T-cell (primary cell): ENCODE measurements around the gene RNASEH2A. TPM values are rescaled to one million over a fixed set of nuclear protein-coding genes. Genes with fewer than 3 reads are reported as not detected.

Source experiments
- ATAC-seq, 4 experiments: fragments of 200-7000 bp in 3 of 4; fragments of 150-1000 bp in 1 of 4; cut with Tn5 transposase; replicated peaks in 1 of 4; 1 replicate in 3 of 4; 2 replicates in 1 of 4; pipeline ENCODE4 v1.10.0; 2021; ENCODE audit warnings: moderate library complexity in 3 of 4, mild to moderate bottlenecking in 2 of 4, moderate number of reproducible peaks in 1 of 4
- CTCF ChIA-PET, 2 donors: fragments of 300-600 bp; sonication (Branson Sonifier 250); formaldehyde crosslinking; loops; one replicate each; lab custom pipeline; 2022; ENCODE audit warnings: antibody characterized with exemption in 2 of 2; lab: Charles Lee
- POLR2A ChIA-PET, 2 donors: fragments of 300-600 bp; sonication (Branson Sonifier 250); formaldehyde crosslinking; loops; one replicate each; lab custom pipeline; 2022; ENCODE audit warnings: antibody characterized with exemption in 2 of 2; lab: Charles Lee
- DNase-seq, 35 experiments: peaks; one replicate each; pipeline versions ENCODE4 v3.0.0 to v3.0.0-alpha.2; 2013 to 2023
- H3K27ac ChIP-seq: one replicate; pipeline ENCODE4 v1.5.1; 2013; ENCODE audit warnings: low read length
- H3K27me3 ChIP-seq, 2 experiments: replicated peaks in 1 of 2; 1 replicate in 1 of 2; 2 replicates in 1 of 2; pipeline versions ENCODE4 v1.6.1 to v1.7.0; 2013; ENCODE audit warnings: low read length in 1 of 2, mixed read lengths in 1 of 2; ENCODE audit not compliant: control insufficient read depth in 2 of 2, insufficient read depth in 2 of 2; ENCODE audit errors: extremely low read depth in 1 of 2
- H3K36me3 ChIP-seq, 2 donors: 1 replicate in 1 of 2; 2 replicates in 1 of 2; pipeline versions ENCODE4 v1.6.1 to v1.7.0; 2013; ENCODE audit warnings: low read length in 1 of 2; ENCODE audit not compliant: control insufficient read depth in 2 of 2, insufficient read depth in 1 of 2; ENCODE audit errors: extremely low read depth in 1 of 2
- H3K4me1 ChIP-seq, 2 experiments: 1 replicate in 1 of 2; 2 replicates in 1 of 2; pipeline versions ENCODE4 v1.6.1 to v1.7.0; 2013; ENCODE audit warnings: low read length in 2 of 2, mixed read lengths in 1 of 2; ENCODE audit not compliant: insufficient read depth in 2 of 2, control insufficient read depth in 1 of 2; ENCODE audit errors: extremely low read depth in 1 of 2
- H3K4me3 ChIP-seq, 2 donors: 1 replicate in 1 of 2; 2 replicates in 1 of 2; pipeline versions ENCODE4 v1.5.1 to v1.7.0; 2013; ENCODE audit warnings: mild to moderate bottlenecking in 2 of 2, low read length in 1 of 2, moderate library complexity in 1 of 2; ENCODE audit not compliant: control insufficient read depth in 1 of 2; ENCODE audit errors: extremely low read depth in 1 of 2
- H3K9me3 ChIP-seq: 2 replicates; pipeline ENCODE4 v1.7.0; 2013
- H3K27ac Mint-ChIP-seq, 2 donors: one replicate each; pipeline ENCODE4 v1.8.0; 2020 to 2021; ENCODE audit warnings: mild to moderate bottlenecking in 2 of 2, mixed read lengths in 2 of 2
- H3K27me3 Mint-ChIP-seq, 2 donors: one replicate each; pipeline ENCODE4 v1.8.0; 2021 to 2022; ENCODE audit warnings: mixed read lengths in 2 of 2
- H3K36me3 Mint-ChIP-seq: one replicate; pipeline ENCODE4 v1.8.0; 2021; ENCODE audit warnings: mixed read lengths
- H3K4me1 Mint-ChIP-seq, 3 donors: one replicate each; pipeline ENCODE4 v1.8.0; 2020 to 2022; ENCODE audit warnings: mixed read lengths in 3 of 3, mild to moderate bottlenecking in 1 of 3
- H3K4me3 Mint-ChIP-seq, 3 donors: one replicate each; pipeline ENCODE4 v1.8.0; 2020 to 2022; ENCODE audit warnings: mild to moderate bottlenecking in 3 of 3, mixed read lengths in 3 of 3, moderate library complexity in 3 of 3
- H3K9me3 Mint-ChIP-seq, 3 donors: one replicate each; pipeline ENCODE4 v1.8.0; 2020 to 2022; ENCODE audit warnings: mixed read lengths in 3 of 3
- WGBS: methylation state at CpG from one replicate; pipeline ENCODE4 v1.1.5; 2013; ENCODE audit warnings: missing lambda C conversion rate; ENCODE audit not compliant: insufficient coverage; 5-methylcytosine and 5-hydroxymethylcytosine counted together
- total RNA-seq, 35 experiments: library from RNA in 6 of 35; stranded (reverse) in 6 of 35; fragments of 120-200 nt in 1 of 35; gene quantifications; one replicate each; pipeline versions ENCODE4 v1.2.1 to v1.2.4 and lab custom pipeline; 2013 to 2026

Gene RNASEH2A
- total RNA-seq, 5 donors from 2014 or later (not counting 1 experiment from before 2014, with no cell fraction given) = 4.7 to 18.0 (median 15.0) TPM

GRCh38 chr19:12779162-12779993 lies 27.0 kb upstream of the RNASEH2A start:
- Mint-ChIP-seq H3K27me3 (no peaks in the 10 kb centered on the region), H3K4me1 (peaks cover 41 to 46% (median 43%) of the 10 kb centered on the region in 3 donors), H3K4me3 (peak overlapping the region; percentile 25 to 83 (median 55)), H3K36me3 (no peaks in the 10 kb centered on the region), H3K27ac (peak overlapping the region; percentile 88), H3K9me3 (no peaks in the 10 kb centered on the region)
- H3K36me3 ChIP-seq = no peaks in the 10 kb centered on the region
- CTCF ChIA-PET = interaction anchor here (1.0 to 3.2 kb wide), 5 partner anchors 15 to 19 kb away, joined by 3 to 32 read pairs (median 4); no protein-coding TSS in a partner anchor
- no peak overlapping the region for H3K4me3 ChIP-seq
- no peaks in the 10 kb centered on the region for H3K27me3 ChIP-seq
- no peaks in the 10 kb centered on the region for H3K9me3 ChIP-seq
- DNase-seq (no peak), ATAC-seq (no peak)
- POLR2A ChIA-PET = no interaction called here
- H3K4me1 ChIP-seq = peaks cover 25 to 81% of the 10 kb centered on the region in 2 experiments
- peak overlapping the region; percentile 89 for H3K27ac ChIP-seq
- 84% methylated on average over 14 of the region's 15 CpGs for WGBS

- ChIA-PET CTCF (interaction anchor here in 1 of 2 donors (0.7 to 2.1 kb wide), 3 partner anchors 10 to 73 kb away, joined by 3 to 20 read pairs (median 10); partner anchors contain the start of gene JUNB), POLR2A (interaction anchor here (0.8 to 2.7 kb wide), 4 partner anchors 9 to 338 kb away, joined by 3 to 45 read pairs (median 6); partner anchors contain the start of gene JUNB (in 2 of the 2))
- Histone ChIP-seq H3K9me3 (no peaks in the 10 kb centered on the region), H3K27me3 (no peaks in the 10 kb centered on the region), H3K4me3 (peak overlapping the region; percentile 48 to 66), H3K36me3 (no peaks in the 10 kb centered on the region), H3K4me1 (peaks cover 46 to 86% of the 10 kb centered on the region in 2 experiments), H3K27ac (peak overlapping the region; percentile 100)
- DNase-seq (peak in 7 of 35 experiments; percentile 93 to 97 (median 95)), ATAC-seq (peak in 2 of 4 experiments; percentile 44 to 79)
- Mint-ChIP-seq H3K4me1 (peaks cover 33 to 46% (median 43%) of the 10 kb centered on the region in 3 donors), H3K9me3 (no peaks in the 10 kb centered on the region), H3K27me3 (no peaks in the 10 kb centered on the region), H3K27ac (peak overlapping the region; percentile 100), H3K4me3 (peak overlapping the region; percentile 85 to 95 (median 89)), H3K36me3 (no peaks in the 10 kb centered on the region)
- 0% methylated on average over 11 of the region's 12 CpGs for WGBS
These were observed 24.3 kb upstream of the RNASEH2A start for GRCh38 chr19:12782174-12782423.

GRCh38 chr19:12782424-12783290 lies 23.7 kb upstream of the RNASEH2A start:
- no peaks in the 10 kb centered on the region for H3K27me3 ChIP-seq
- Mint-ChIP-seq H3K9me3 (no peaks in the 10 kb centered on the region), H3K36me3 (no peaks in the 10 kb centered on the region), H3K27ac (peak overlapping the region; percentile 100), H3K4me3 (peak overlapping the region; percentile 85 to 95 (median 89)), H3K4me1 (peaks cover 30 to 41% (median 37%) of the 10 kb centered on the region in 3 donors), H3K27me3 (no peaks in the 10 kb centered on the region)
- peak overlapping the region; percentile 62 to 66 for H3K4me3 ChIP-seq
- ChIA-PET CTCF (interaction anchor here (0.7 to 2.1 kb wide), 4 partner anchors 9 to 72 kb away, joined by 3 to 20 read pairs (median 7); partner anchors contain the start of genes GET3 (in 1 of the 2) and JUNB (in 1 of the 2)), POLR2A (interaction anchor here (0.6 to 2.7 kb wide), 6 partner anchors 9 to 1766 kb away, joined by 3 to 45 read pairs (median 4); partner anchors contain the start of gene JUNB (in 2 of the 2))
- under 1% methylated on average over 63 of the region's 88 CpGs for WGBS
- no peaks in the 10 kb centered on the region for H3K9me3 ChIP-seq
- DNase-seq (peak in 32 of 35 experiments; percentile 85 to 99 (median 96)), ATAC-seq (peak in 3 of 4 experiments; percentile 72 to 77 (median 77))
- H3K27ac ChIP-seq = peak overlapping the region; percentile 100
- H3K36me3 ChIP-seq = no peaks in the 10 kb centered on the region
- H3K4me1 ChIP-seq = peaks cover 43 to 82% of the 10 kb centered on the region in 2 experiments

- peak in 8 of 35 experiments; percentile 22 to 53 (median 37) for DNase-seq
- peak overlapping the region in 1 of 2 donors; percentile 23 for H3K4me3 ChIP-seq
- Mint-ChIP-seq H3K4me1 (peaks cover 28 to 40% (median 30%) of the 10 kb centered on the region in 3 donors), H3K27me3 (no peaks in the 10 kb centered on the region), H3K36me3 (no peaks in the 10 kb centered on the region), H3K27ac (peak overlapping the region in 1 of 2 donors; percentile 77), H3K4me3 (peak overlapping the region; percentile 54 to 85 (median 60)), H3K9me3 (no peaks in the 10 kb centered on the region)
- no peaks in the 10 kb centered on the region for H3K27me3 ChIP-seq
- ChIA-PET POLR2A (interaction anchor here (0.5 to 2.7 kb wide), 4 partner anchors 8 to 1765 kb away, joined by 4 to 45 read pairs (median 7); partner anchors contain the start of gene JUNB (in 2 of the 2)), CTCF (interaction anchor here (0.7 to 1.9 kb wide), 2 partner anchors 9 to 46 kb away, joined by 4 to 20 read pairs; partner anchors contain the start of genes GET3 (in 1 of the 2) and JUNB (in 1 of the 2))
- ATAC-seq = no peak
- peaks cover 43 to 76% of the 10 kb centered on the region in 2 experiments for H3K4me1 ChIP-seq
- no peaks in the 10 kb centered on the region for H3K36me3 ChIP-seq
- 48% methylated on average over 3 of the region's 16 CpGs for WGBS
- H3K27ac ChIP-seq = peak overlapping the region; percentile 100
- H3K9me3 ChIP-seq = no peaks in the 10 kb centered on the region
These were observed 23.0 kb upstream of the RNASEH2A start for GRCh38 chr19:12783291-12783848.

- H3K4me1 Mint-ChIP-seq = peaks cover 23 to 40% (median 28%) of the 10 kb centered on the region in 3 donors
- H3K27me3 Mint-ChIP-seq = no peaks in the 10 kb centered on the region
- no peaks in the 10 kb centered on the region for H3K36me3 Mint-ChIP-seq
- Histone ChIP-seq H3K4me3 (no peak overlapping the region), H3K27ac (peak overlapping the region; percentile 100), H3K27me3 (no peaks in the 10 kb centered on the region), H3K9me3 (no peaks in the 10 kb centered on the region), H3K4me1 (peaks cover 41 to 76% of the 10 kb centered on the region in 2 experiments), H3K36me3 (no peaks in the 10 kb centered on the region)
- no peak overlapping the region for H3K27ac Mint-ChIP-seq
- H3K4me3 Mint-ChIP-seq = peak overlapping the region; percentile 54 to 85 (median 60)
- POLR2A ChIA-PET = interaction anchor here (0.5 to 2.7 kb wide), 2 partner anchors 8 to 193 kb away, joined by 4 to 45 read pairs; partner anchors contain the start of gene JUNB (in 1 of the 2)
- ATAC-seq (no peak), DNase-seq (peak in 1 of 35 experiments; percentile 11)
- CTCF ChIA-PET = no interaction called here
- WGBS = 38% methylated on average over 12 of the region's 19 CpGs
- no peaks in the 10 kb centered on the region for H3K9me3 Mint-ChIP-seq
These were observed 22.5 kb upstream of the RNASEH2A start for GRCh38 chr19:12783849-12784393.
